Measurements from ENCODE around the gene MKI67. TPM values are rescaled to one million over a fixed set of nuclear protein-coding genes. Genes with fewer than 3 reads are reported as not detected.

The MKI67 gene
- total RNA-seq, 1 experiment from 2014 or later: 111 TPM

- intact Hi-C loops (cut with micrococcal nuclease; ENCODE audit: unreplicated experiment): no loop called here
- no peak for DNase-seq
- Histone ChIP-seq H3K9me3 (no peaks in the 10 kb centered on the region; the same call in 1 of the 2 replicates), H3K4me1 (no peaks in the 10 kb centered on the region), H3K4me3 (ENCODE audit: low read depth, low read length) (no peak overlapping the region), H3K36me3 (ENCODE audit: control insufficient read depth, insufficient read depth, low read length) (no peaks in the 10 kb centered on the region), H3K27me3 (replicated peaks; ENCODE audit: control insufficient read depth, insufficient read depth, low read length) (no peaks in the 10 kb centered on the region)
- Mint-ChIP-seq H3K4me1 (ENCODE audit: low read depth, unreplicated experiment) (no peaks in the 10 kb centered on the region), H3K9me3 (ENCODE audit: unreplicated experiment) (no peaks in the 10 kb centered on the region), H3K36me3 (ENCODE audit: insufficient read depth, unreplicated experiment) (no peaks in the 10 kb centered on the region), H3K27ac (ENCODE audit: unreplicated experiment) (no peak overlapping the region), H3K4me3 (ENCODE audit: unreplicated experiment) (no peak overlapping the region), H3K27me3 (ENCODE audit: insufficient read depth, unreplicated experiment) (peaks cover 8% of the 10 kb centered on the region)
- ChIA-PET POLR2A (no interaction called here), CTCF (no interaction called here)
- no TSS peak for BruUV-seq (replicated peaks)
- no peak for TF ChIP-seq CTCF (IDR thresholded peaks at IDR 0.05; ENCODE audit: insufficient read depth in 1 of 2, low read depth in 1 of 2, low read length in 1 of 2, severe bottlenecking in 1 of 2, unreplicated experiment in 1 of 2)
Observed at GRCh38 chr10:128073890-128074289, 52.3 kb downstream of the MKI67 start.

GRCh38 chr10:128072941-128073645 is 53.1 kb downstream of the MKI67 start:
- Histone ChIP-seq H3K4me3 (ENCODE audit: low read depth, low read length) (no peak overlapping the region), H3K27me3 (replicated peaks; ENCODE audit: control insufficient read depth, insufficient read depth, low read length) (no peaks in the 10 kb centered on the region), H3K9me3 (no peaks in the 10 kb centered on the region; the same call in 1 of the 2 replicates), H3K36me3 (ENCODE audit: control insufficient read depth, insufficient read depth, low read length) (no peaks in the 10 kb centered on the region), H3K4me1 (no peaks in the 10 kb centered on the region)
- ChIA-PET CTCF (no interaction called here), POLR2A (no interaction called here)
- no peaks in the 10 kb centered on the region for H3K9me3 Mint-ChIP-seq (ENCODE audit: unreplicated experiment)
- no peak for TF ChIP-seq CTCF (IDR thresholded peaks at IDR 0.05; ENCODE audit: insufficient read depth in 1 of 2, low read depth in 1 of 2, low read length in 1 of 2, severe bottlenecking in 1 of 2, unreplicated experiment in 1 of 2)
- no peak overlapping the region for H3K27ac Mint-ChIP-seq (ENCODE audit: unreplicated experiment)
- BruUV-seq (replicated peaks): no TSS peak
- peaks cover 8% of the 10 kb centered on the region for H3K27me3 Mint-ChIP-seq (ENCODE audit: insufficient read depth, unreplicated experiment)
- intact Hi-C loops (cut with micrococcal nuclease; ENCODE audit: unreplicated experiment): no loop called here
- peak in 1 of 2 experiments; percentile 11 for DNase-seq
- H3K4me1 Mint-ChIP-seq (ENCODE audit: low read depth, unreplicated experiment): no peaks in the 10 kb centered on the region
- no peak overlapping the region for H3K4me3 Mint-ChIP-seq (ENCODE audit: unreplicated experiment)
- H3K36me3 Mint-ChIP-seq (ENCODE audit: insufficient read depth, unreplicated experiment): no peaks in the 10 kb centered on the region

GRCh38 chr10:128072046-128072445 is 54.2 kb downstream of the MKI67 start:
- Mint-ChIP-seq H3K27me3 (ENCODE audit: insufficient read depth, unreplicated experiment) (peaks cover 8% of the 10 kb centered on the region), H3K4me3 (ENCODE audit: unreplicated experiment) (no peak overlapping the region), H3K9me3 (ENCODE audit: unreplicated experiment) (peaks cover 6% of the 10 kb centered on the region), H3K36me3 (ENCODE audit: insufficient read depth, unreplicated experiment) (no peaks in the 10 kb centered on the region), H3K27ac (ENCODE audit: unreplicated experiment) (no peak overlapping the region), H3K4me1 (ENCODE audit: low read depth, unreplicated experiment) (no peaks in the 10 kb centered on the region)
- CTCF ChIA-PET: interaction anchor here (0.5 kb wide), 1 partner anchor 82 kb away, joined by 3 read pairs; no protein-coding TSS in a partner anchor
- Histone ChIP-seq H3K4me3 (ENCODE audit: low read depth, low read length) (no peak overlapping the region), H3K36me3 (ENCODE audit: control insufficient read depth, insufficient read depth, low read length) (no peaks in the 10 kb centered on the region), H3K4me1 (no peaks in the 10 kb centered on the region), H3K9me3 (no peaks in the 10 kb centered on the region; the same call in 1 of the 2 replicates), H3K27me3 (replicated peaks; ENCODE audit: control insufficient read depth, insufficient read depth, low read length) (no peaks in the 10 kb centered on the region)
- POLR2A ChIA-PET: no interaction called here
- BruUV-seq (replicated peaks): no TSS peak
- no peak for DNase-seq
- TF ChIP-seq CTCF (IDR thresholded peaks at IDR 0.05; ENCODE audit: insufficient read depth in 1 of 2, low read depth in 1 of 2, low read length in 1 of 2, severe bottlenecking in 1 of 2, unreplicated experiment in 1 of 2): no peak
- intact Hi-C loops (cut with micrococcal nuclease; ENCODE audit: unreplicated experiment): no loop called here

Measured in Caco-2 (cell line).